ENCODE data around the gene KRTAP10-4. TPM values are rescaled to one million over a fixed set of nuclear protein-coding genes. Genes with fewer than 3 reads are reported as not detected.
"Not testable (repeated sequence)": the region's sequence is repeated elsewhere in the genome, so short reads cannot be mapped to it uniquely, and the experiment has no call there.

The KRTAP10-4 gene
- polyA plus RNA-seq, 1 donor, result not detected

- H3K27ac ChIP-seq (ENCODE audit: low read length), result no peak within 1 kb of the TSS
- H3K4me1 ChIP-seq (ENCODE audit: control insufficient read depth, insufficient read depth, low read length), result no peaks in the 10 kb centered on the region
- H3K9me3 ChIP-seq (ENCODE audit: control insufficient read depth, low read depth, low read length), result no peaks in the 10 kb centered on the region
- peaks cover 3% of the 10 kb centered on the region for H3K27me3 ChIP-seq (ENCODE audit: control insufficient read depth, insufficient read depth, low read length)
- DNase-seq, result no peak
- no peak within 1 kb of the TSS for H3K4me3 ChIP-seq (ENCODE audit: low read length)
- no CpG with 5 or more reads among the region's 33 CpGs for WGBS (ENCODE audit: insufficient coverage, low lambda C conversion rate)
- no peaks in the 10 kb centered on the region for H3K36me3 ChIP-seq (ENCODE audit: control insufficient read depth, insufficient read depth, low read length)
These were observed 19.1 kb downstream of the KRTAP10-4 start, which contains the start of gene KRTAP10-6 for GRCh38 chr21:44592446-44593311. Gene KRTAP10-6 (minus strand): TSS chr21:44592505. CDS start chr21:44592484, 21 bp downstream.

DNA sequence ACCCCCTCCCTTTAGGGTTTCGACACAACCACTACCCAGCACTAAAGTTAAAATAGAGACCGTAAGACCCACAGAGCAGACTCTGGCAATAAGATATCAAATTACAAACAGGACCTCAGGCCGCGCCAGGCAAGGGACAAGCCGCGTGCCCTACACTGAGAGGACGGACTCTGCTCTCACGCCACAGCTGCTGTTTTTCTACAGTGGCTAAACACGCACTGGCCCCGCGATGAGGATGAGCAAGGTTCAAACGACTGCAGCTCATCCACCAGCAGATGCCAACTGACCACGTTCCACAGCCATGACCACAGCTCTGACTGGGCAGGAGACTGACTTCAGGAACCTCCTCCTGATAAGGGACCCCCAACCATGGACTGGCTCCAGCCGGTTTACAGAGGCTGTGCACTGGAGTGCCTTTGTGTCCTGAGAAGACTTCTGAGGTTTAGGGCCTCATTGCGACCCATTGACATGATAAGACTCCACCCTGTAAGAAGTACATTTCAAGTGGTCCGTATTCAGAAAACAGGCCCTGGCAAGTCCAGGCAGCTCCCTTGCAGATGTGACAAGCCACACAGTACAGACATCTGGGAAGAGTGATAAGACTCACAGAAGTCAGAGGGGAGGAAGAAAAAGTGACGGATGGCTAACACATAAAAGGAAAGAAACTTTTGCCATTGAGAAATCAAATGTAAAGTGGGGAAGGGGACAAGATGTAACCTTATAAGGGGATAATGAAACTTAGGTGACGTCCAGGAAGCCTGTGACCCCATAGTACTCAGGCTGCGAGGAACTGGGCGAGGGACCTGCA, 20.3 kb downstream of the KRTAP10-4 start:
- Histone ChIP-seq H3K4me1 (ENCODE audit: control insufficient read depth, insufficient read depth, low read length) (no peaks in the 10 kb centered on the region), H3K27ac (ENCODE audit: low read length) (no peak overlapping the region), H3K4me3 (ENCODE audit: low read length) (no peak overlapping the region), H3K27me3 (ENCODE audit: control insufficient read depth, insufficient read depth, low read length) (peaks cover 3% of the 10 kb centered on the region), H3K36me3 (ENCODE audit: control insufficient read depth, insufficient read depth, low read length) (no peaks in the 10 kb centered on the region), H3K9me3 (ENCODE audit: control insufficient read depth, low read depth, low read length) (peaks cover under 1% of the 10 kb centered on the region)
- no peak for DNase-seq
- 63% methylated on average over 1 of the region's 20 CpGs for WGBS (ENCODE audit: insufficient coverage, low lambda C conversion rate)

DNA sequence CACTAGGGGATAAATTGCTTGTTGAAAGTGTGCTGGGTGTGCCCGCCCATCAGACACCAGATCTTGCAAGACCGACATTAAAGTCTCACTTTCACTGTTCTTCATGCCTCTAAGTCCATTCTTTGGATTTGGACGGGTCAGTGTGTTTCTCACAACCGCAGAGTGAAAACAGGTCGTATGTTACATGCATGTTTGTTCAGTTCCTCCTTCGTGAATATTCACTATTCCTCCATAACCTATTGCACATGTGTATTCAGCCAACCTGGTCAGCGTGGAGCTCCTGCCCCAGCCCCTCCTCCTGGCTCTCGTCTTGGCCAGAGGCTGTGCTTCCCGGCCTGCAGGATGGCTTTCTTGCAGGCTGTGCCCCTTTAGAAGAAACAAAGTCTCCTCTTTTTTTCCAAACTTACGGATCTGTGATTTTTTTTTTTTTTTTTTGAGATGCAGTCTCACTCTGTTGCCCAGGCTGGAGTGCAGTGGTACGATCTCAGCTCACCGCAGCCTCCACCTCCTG, 20.9 kb downstream of the KRTAP10-4 start:
- Histone ChIP-seq H3K27me3 (ENCODE audit: control insufficient read depth, insufficient read depth, low read length) (peaks cover 3% of the 10 kb centered on the region), H3K27ac (ENCODE audit: low read length) (no peak overlapping the region), H3K4me1 (ENCODE audit: control insufficient read depth, insufficient read depth, low read length) (no peaks in the 10 kb centered on the region), H3K9me3 (ENCODE audit: control insufficient read depth, low read depth, low read length) (peaks cover 3% of the 10 kb centered on the region), H3K36me3 (ENCODE audit: control insufficient read depth, insufficient read depth, low read length) (no peaks in the 10 kb centered on the region), H3K4me3 (ENCODE audit: low read length) (no peak overlapping the region)
- no peak for DNase-seq
- WGBS (ENCODE audit: insufficient coverage, low lambda C conversion rate), result 93% methylated on average over 3 of the region's 12 CpGs

- WGBS (ENCODE audit: insufficient coverage, low lambda C conversion rate), result no CpG with 5 or more reads among the region's 6 CpGs
- Histone ChIP-seq H3K36me3 (ENCODE audit: control insufficient read depth, insufficient read depth, low read length) (no peaks in the 10 kb centered on the region), H3K27me3 (ENCODE audit: control insufficient read depth, insufficient read depth, low read length) (peaks cover 3% of the 10 kb centered on the region), H3K27ac (ENCODE audit: low read length) (no peak overlapping the region), H3K4me1 (ENCODE audit: control insufficient read depth, insufficient read depth, low read length) (no peaks in the 10 kb centered on the region), H3K9me3 (ENCODE audit: control insufficient read depth, low read depth, low read length) (peaks cover 3% of the 10 kb centered on the region), H3K4me3 (ENCODE audit: low read length) (no peak overlapping the region)
- DNase-seq, result no peak
These were observed 22.0 kb downstream of the KRTAP10-4 start for GRCh38 chr21:44595524-44595923.

DNA sequence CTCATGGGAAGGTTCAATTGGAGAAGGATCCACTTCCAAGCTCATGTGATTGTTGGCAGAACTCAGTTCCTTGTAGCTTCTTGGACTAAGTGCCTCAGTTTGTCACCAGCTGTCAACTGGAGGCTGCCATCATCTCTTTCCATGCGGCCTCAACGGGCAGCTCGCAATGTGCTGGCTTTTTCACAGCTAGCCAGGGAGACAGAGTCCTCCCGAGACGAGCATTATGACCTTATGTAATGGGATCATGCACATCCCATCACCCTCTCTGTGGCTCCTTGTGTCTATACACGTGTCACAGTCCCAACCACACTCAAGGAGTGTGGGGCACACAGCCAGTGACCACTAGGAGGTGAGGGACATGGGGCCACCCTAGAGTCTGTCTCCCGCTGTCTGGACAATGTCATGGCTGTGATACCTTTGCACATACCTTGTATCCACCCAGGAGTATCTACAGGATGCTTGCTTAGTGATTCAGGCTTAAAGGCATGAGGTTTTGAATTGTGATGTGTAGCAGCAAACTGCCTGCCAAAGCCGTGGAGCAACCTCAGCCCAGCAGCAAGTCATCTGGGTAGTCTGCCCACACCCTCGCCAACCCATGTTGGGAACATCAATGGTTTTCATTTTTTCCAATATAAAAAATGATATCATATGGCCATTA, 22.7 kb downstream of the KRTAP10-4 start:
- 80% methylated on average over 2 of the region's 9 CpGs for WGBS (ENCODE audit: insufficient coverage, low lambda C conversion rate)
- no peak for DNase-seq

DNA sequence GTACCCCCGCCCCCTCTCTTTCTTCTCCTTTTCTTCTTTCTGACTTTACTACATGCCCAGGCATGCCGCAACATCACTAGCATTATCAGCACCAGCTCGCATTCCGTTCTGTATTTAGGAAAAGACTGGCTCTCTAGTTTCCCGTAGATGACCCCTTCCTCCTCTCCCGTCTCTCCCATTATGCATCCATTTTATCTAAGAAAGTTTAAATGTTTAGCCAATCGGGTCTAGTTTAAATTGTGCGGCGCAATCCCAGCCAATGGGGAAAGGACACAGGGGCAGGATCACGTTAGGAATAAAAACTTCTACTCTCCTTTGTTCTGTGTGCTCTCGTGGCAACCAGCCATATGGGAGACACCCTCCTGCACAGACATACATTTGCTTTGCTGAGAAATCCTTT, 24.5 kb downstream of the KRTAP10-4 start:
- no peak for DNase-seq
- no CpG with 5 or more reads among the region's 11 CpGs for WGBS (ENCODE audit: insufficient coverage, low lambda C conversion rate)
- Histone ChIP-seq H3K27me3 (ENCODE audit: control insufficient read depth, insufficient read depth, low read length) (peaks cover 3% of the 10 kb centered on the region), H3K4me3 (ENCODE audit: low read length) (no peak overlapping the region), H3K4me1 (ENCODE audit: control insufficient read depth, insufficient read depth, low read length) (no peaks in the 10 kb centered on the region), H3K9me3 (ENCODE audit: control insufficient read depth, low read depth, low read length) (peaks cover 3% of the 10 kb centered on the region), H3K36me3 (ENCODE audit: control insufficient read depth, insufficient read depth, low read length) (no peaks in the 10 kb centered on the region), H3K27ac (ENCODE audit: low read length) (no peak overlapping the region)

More for the DNA sequence above, 22.7 kb downstream of the KRTAP10-4 start:
- Histone ChIP-seq H3K4me1 (ENCODE audit: control insufficient read depth, insufficient read depth, low read length) (no peaks in the 10 kb centered on the region), H3K4me3 (ENCODE audit: low read length) (no peak overlapping the region), H3K9me3 (ENCODE audit: control insufficient read depth, low read depth, low read length) (peaks cover 3% of the 10 kb centered on the region), H3K36me3 (ENCODE audit: control insufficient read depth, insufficient read depth, low read length) (no peaks in the 10 kb centered on the region), H3K27me3 (ENCODE audit: control insufficient read depth, insufficient read depth, low read length) (peaks cover 3% of the 10 kb centered on the region), H3K27ac (ENCODE audit: low read length) (no peak overlapping the region)

GRCh38 chr21:44599264-44600029, 25.9 kb downstream of the KRTAP10-4 start:
- H3K9me3 ChIP-seq (ENCODE audit: control insufficient read depth, low read depth, low read length), result peaks cover 3% of the 10 kb centered on the region
- no peak overlapping the region for H3K4me3 ChIP-seq (ENCODE audit: low read length)
- no peak overlapping the region for H3K27ac ChIP-seq (ENCODE audit: low read length)
- 100% methylated on average over 1 of the region's 8 CpGs for WGBS (ENCODE audit: insufficient coverage, low lambda C conversion rate)
- H3K36me3 ChIP-seq (ENCODE audit: control insufficient read depth, insufficient read depth, low read length), result no peaks in the 10 kb centered on the region
- H3K27me3 ChIP-seq (ENCODE audit: control insufficient read depth, insufficient read depth, low read length), result peaks cover 3% of the 10 kb centered on the region
- H3K4me1 ChIP-seq (ENCODE audit: control insufficient read depth, insufficient read depth, low read length), result no peaks in the 10 kb centered on the region
- DNase-seq, result no peak

DNA sequence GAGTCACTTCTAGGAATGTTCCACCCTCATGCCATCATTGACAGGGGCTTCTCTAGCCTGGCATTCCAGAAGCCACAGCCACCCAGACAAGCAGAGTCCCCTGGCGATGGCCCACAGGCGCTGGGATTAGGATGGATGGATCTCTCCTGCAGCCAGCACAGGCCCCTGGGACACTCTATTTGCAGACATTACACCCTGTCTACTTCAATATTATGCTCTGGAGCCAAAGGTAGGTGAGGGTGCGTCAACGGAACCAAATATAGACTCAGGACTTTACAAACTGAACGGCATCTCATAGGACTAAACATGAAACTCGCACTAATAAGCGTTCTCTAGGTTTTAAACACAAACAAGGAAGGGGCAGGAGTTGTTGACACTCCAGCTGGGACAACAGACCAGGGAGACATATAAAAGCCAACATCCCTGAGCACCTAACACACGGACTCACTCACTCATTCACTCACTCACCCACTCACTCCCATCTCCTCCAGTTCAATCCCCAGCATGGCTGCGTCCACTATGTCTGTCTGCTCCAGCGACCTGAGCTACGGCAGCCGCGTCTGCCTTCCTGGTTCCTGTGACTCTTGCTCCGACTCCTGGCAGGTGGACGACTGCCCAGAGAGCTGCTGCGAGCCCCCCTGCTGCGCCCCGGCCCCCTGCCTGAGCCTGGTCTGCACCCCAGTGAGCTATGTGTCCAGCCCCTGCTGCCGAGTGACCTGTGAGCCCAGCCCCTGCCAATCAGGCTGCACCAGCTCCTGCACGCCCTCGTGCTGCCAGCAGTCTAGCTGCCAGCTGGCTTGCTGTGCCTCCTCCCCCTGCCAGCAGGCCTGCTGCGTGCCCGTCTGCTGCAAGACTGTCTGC, 26.8 kb downstream of the KRTAP10-4 start, which contains the start of gene KRTAP10-7:
Gene KRTAP10-7, plus strand, starts transcription at position 480 of the 861 bp plus-strand sequence. Its CDS starts 25 bp downstream, at position 505.
- H3K9me3 ChIP-seq (ENCODE audit: control insufficient read depth, low read depth, low read length); H3K36me3 ChIP-seq (ENCODE audit: control insufficient read depth, insufficient read depth, low read length); H3K4me1 ChIP-seq (ENCODE audit: control insufficient read depth, insufficient read depth, low read length); DNase-seq; H3K27me3 ChIP-seq (ENCODE audit: control insufficient read depth, insufficient read depth, low read length); H3K27ac ChIP-seq (ENCODE audit: low read length); H3K4me3 ChIP-seq (ENCODE audit: low read length): not testable (repeated sequence)
- no CpG with 5 or more reads among the region's 23 CpGs for WGBS (ENCODE audit: insufficient coverage, low lambda C conversion rate)

GRCh38 chr21:44601091-44601490, 27.6 kb downstream of the KRTAP10-4 start:
- not testable (repeated sequence) for H3K36me3 ChIP-seq (ENCODE audit: control insufficient read depth, insufficient read depth, low read length); DNase-seq; H3K27me3 ChIP-seq (ENCODE audit: control insufficient read depth, insufficient read depth, low read length); H3K4me3 ChIP-seq (ENCODE audit: low read length); H3K9me3 ChIP-seq (ENCODE audit: control insufficient read depth, low read depth, low read length); H3K4me1 ChIP-seq (ENCODE audit: control insufficient read depth, insufficient read depth, low read length); H3K27ac ChIP-seq (ENCODE audit: low read length)
- WGBS (ENCODE audit: insufficient coverage, low lambda C conversion rate), result no CpG with 5 or more reads among the region's 10 CpGs

Data from large intestine (tissue), 3 donors.